ENCODE data around the gene TRAK1. TPM values are rescaled to one million over a fixed set of nuclear protein-coding genes. Genes with fewer than 3 reads are reported as not detected.

The TRAK1 gene
- total RNA-seq, 1 donor from 2014 or later, result 41.0 TPM

DNA sequence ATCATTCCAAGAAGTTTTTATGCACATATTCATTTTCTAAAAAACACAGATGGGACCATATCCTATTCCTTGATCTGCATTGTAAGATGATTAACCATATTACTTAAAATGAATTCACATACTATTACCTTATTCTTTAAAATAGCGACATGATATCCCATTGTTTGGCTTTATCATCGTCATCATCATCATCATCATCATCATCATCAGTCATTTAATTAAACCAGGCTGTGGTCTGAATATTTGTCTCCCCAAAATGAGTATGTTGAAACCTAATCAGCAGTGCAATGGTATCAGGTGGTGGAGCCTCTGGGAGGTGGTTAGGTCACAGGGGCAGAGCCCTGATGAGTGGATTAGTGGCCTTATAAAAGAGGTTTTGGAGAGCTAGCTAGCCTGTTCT lies 4.4 kb downstream of the TRAK1 start:
- Mint-ChIP-seq H3K9me3 (no peaks in the 10 kb centered on the region), H3K4me1 (peaks cover 54% of the 10 kb centered on the region), H3K4me3 (no peak overlapping the region), H3K27me3 (ENCODE audit: low read depth) (no peaks in the 10 kb centered on the region), H3K36me3 (ENCODE audit: low read depth) (peaks cover 15% of the 10 kb centered on the region), H3K27ac (ENCODE audit: unreplicated experiment) (no peak overlapping the region)
- no peak for DNase-seq (ENCODE audit: low read depth, low spot score)
- TF ChIP-seq, protein P1, sequence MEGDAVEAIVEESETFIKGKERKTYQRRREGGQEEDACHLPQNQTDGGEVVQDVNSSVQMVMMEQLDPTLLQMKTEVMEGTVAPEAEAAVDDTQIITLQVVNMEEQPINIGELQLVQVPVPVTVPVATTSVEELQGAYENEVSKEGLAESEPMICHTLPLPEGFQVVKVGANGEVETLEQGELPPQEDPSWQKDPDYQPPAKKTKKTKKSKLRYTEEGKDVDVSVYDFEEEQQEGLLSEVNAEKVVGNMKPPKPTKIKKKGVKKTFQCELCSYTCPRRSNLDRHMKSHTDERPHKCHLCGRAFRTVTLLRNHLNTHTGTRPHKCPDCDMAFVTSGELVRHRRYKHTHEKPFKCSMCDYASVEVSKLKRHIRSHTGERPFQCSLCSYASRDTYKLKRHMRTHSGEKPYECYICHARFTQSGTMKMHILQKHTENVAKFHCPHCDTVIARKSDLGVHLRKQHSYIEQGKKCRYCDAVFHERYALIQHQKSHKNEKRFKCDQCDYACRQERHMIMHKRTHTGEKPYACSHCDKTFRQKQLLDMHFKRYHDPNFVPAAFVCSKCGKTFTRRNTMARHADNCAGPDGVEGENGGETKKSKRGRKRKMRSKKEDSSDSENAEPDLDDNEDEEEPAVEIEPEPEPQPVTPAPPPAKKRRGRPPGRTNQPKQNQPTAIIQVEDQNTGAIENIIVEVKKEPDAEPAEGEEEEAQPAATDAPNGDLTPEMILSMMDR (conservative IDR thresholded peaks at IDR 0.05), result no peak

DNA sequence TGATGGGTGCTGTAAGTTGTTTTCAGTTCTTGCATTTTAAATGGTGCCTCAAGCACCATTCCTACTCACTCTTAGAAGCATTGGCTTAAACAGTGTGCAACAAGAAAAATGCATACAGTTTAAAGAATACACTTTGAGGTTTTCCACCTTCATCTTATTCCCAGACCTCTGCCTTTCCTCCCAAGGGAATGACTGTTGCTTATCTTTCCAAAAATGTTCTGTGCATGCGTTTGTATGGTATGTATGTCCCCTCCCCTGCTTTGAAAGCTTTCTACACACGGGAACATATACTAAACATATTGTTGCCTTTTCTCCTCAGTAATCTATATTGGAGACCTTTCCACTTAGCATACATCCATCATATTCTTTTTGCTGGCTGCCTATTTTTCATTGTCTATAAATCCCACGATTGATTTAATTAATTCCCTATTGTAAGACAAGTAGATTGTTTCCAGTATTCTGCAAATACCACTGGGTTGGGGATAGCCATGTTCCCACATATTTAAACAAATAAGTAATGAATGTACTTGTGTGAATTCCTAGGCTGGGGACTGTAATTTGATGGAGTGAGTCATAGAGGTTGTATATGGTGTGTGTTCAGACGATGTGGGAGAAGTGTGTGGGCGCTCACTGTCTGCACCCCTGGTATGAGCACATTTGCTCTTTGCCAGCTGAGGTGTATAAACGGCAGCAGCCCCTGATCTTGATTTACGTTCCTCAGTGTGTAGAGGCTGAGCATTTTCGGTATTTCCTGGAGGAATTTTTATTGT lies 5.8 kb downstream of the TRAK1 start:
- TF ChIP-seq, protein P1 (conservative IDR thresholded peaks at IDR 0.05), result no peak

DNA sequence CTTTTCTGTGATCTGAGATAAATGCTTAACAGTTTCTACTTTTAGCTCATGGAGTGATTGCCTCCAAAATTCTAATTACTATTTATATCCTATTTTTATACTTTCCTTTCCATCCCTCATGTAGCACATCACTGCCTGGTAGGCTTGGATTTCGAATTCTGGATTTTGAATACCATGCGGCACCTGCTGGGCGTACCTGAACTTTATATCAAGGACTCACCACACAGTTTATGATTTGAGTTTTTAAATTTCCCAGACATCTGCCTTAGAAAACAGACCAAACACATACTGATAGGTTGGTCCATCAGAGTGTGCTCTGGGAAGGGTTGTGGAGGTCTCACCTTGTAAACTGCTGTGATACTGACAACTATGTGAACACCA lies 6.4 kb downstream of the TRAK1 start:
- peaks cover 35% of the 10 kb centered on the region for H3K4me1 Mint-ChIP-seq
- H3K27ac Mint-ChIP-seq (ENCODE audit: unreplicated experiment), result no peak overlapping the region
- H3K27me3 Mint-ChIP-seq (ENCODE audit: low read depth), result no peaks in the 10 kb centered on the region
- H3K4me3 Mint-ChIP-seq, result no peak overlapping the region
- H3K36me3 Mint-ChIP-seq (ENCODE audit: low read depth), result peaks cover 1% of the 10 kb centered on the region
- TF ChIP-seq, protein P1 (conservative IDR thresholded peaks at IDR 0.05), result no peak
- H3K9me3 Mint-ChIP-seq, result no peaks in the 10 kb centered on the region
- no peak for DNase-seq (ENCODE audit: low read depth, low spot score)

More for the DNA sequence above, 5.8 kb downstream of the TRAK1 start:
- DNase-seq (ENCODE audit: low read depth, low spot score), result no peak
- Mint-ChIP-seq H3K27ac (ENCODE audit: unreplicated experiment) (no peak overlapping the region), H3K27me3 (ENCODE audit: low read depth) (no peaks in the 10 kb centered on the region), H3K36me3 (ENCODE audit: low read depth) (peaks cover 4% of the 10 kb centered on the region), H3K4me1 (peaks cover 39% of the 10 kb centered on the region), H3K4me3 (no peak overlapping the region), H3K9me3 (no peaks in the 10 kb centered on the region)

DNA sequence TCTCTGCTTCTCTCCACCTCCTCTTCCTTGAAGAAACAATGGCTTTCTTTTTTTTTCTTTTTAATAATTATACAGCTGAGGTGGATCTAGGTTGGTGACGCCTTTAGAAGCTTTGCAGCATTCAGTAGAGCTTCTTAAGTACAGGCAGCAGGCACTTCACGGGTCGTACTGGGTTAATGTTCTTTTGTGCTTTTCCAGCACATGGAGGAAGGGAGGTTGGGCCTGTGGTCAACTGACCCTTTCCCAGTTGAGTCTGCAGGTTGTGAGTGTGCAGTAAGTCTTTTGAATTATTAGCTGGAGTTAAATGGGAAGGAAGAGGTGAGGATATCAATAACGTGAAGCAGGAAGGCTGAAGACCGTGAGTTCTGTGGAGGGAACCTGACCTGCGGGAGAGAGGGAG lies 7.0 kb downstream of the TRAK1 start:
- no peaks in the 10 kb centered on the region for H3K9me3 Mint-ChIP-seq
- H3K27me3 Mint-ChIP-seq (ENCODE audit: low read depth), result no peaks in the 10 kb centered on the region
- H3K36me3 Mint-ChIP-seq (ENCODE audit: low read depth), result peaks cover 5% of the 10 kb centered on the region
- H3K27ac Mint-ChIP-seq (ENCODE audit: unreplicated experiment), result peak overlapping the region; percentile 93
- H3K4me3 Mint-ChIP-seq, result no peak overlapping the region
- peaks cover 31% of the 10 kb centered on the region for H3K4me1 Mint-ChIP-seq
- no peak for DNase-seq (ENCODE audit: low read depth, low spot score)
- TF ChIP-seq, protein P1 (conservative IDR thresholded peaks at IDR 0.05), result no peak

DNA sequence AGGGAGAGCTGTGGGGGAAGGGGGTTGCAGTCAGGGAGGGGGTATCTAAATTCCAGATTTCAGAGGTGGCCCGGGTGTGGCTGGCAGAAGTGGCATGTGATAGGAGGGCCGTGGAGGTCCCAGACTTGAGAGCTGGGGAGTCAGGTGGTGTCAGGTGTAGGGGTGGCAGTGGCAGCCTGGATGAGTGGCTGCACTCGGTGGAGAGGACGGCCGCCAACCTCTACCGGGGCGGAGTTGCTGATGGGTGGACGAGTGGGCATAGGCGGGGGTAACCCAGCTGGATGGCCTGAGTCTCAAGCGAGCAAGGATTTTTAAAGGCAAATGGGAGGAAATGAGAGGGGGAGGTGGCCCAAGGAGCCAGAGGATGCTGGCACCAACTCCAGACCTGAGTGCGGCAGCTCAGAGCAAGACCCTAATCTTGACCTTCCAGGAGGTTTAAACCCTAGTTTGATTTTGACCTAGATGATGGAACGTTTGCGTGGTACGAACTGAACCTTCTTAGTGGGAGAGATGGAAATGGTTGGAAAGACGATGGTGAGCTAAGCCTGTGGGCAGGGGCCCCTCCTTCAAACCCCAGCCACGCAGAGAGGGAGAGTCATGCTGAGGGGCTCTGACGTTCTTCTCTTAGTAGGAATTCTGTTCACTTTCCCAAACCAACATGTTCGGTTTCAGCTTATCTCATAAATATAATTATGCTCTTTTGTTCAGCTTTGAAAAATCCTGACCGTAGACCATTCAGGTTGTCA lies 8.0 kb downstream of the TRAK1 start:
- TF ChIP-seq, protein P1 (conservative IDR thresholded peaks at IDR 0.05), result no peak
- Mint-ChIP-seq H3K9me3 (no peaks in the 10 kb centered on the region), H3K27ac (ENCODE audit: unreplicated experiment) (no peak overlapping the region), H3K4me3 (no peak overlapping the region), H3K36me3 (ENCODE audit: low read depth) (peaks cover 10% of the 10 kb centered on the region), H3K4me1 (peaks cover 29% of the 10 kb centered on the region), H3K27me3 (ENCODE audit: low read depth) (no peaks in the 10 kb centered on the region)
- no peak for DNase-seq (ENCODE audit: low read depth, low spot score)

Data from neural crest cell (in vitro differentiated cells).